GM19351 (cell line): ENCODE data around the gene MCMBP.

Source experiments
- ATAC-seq: cut with Tn5 transposase; IDR thresholded peaks from one replicate; pipeline ENCODE4 v1.9.1; 2021; ENCODE audit warnings: mild to moderate bottlenecking, moderate library complexity; ENCODE audit not compliant: unreplicated experiment

Gene MCMBP

DNA sequence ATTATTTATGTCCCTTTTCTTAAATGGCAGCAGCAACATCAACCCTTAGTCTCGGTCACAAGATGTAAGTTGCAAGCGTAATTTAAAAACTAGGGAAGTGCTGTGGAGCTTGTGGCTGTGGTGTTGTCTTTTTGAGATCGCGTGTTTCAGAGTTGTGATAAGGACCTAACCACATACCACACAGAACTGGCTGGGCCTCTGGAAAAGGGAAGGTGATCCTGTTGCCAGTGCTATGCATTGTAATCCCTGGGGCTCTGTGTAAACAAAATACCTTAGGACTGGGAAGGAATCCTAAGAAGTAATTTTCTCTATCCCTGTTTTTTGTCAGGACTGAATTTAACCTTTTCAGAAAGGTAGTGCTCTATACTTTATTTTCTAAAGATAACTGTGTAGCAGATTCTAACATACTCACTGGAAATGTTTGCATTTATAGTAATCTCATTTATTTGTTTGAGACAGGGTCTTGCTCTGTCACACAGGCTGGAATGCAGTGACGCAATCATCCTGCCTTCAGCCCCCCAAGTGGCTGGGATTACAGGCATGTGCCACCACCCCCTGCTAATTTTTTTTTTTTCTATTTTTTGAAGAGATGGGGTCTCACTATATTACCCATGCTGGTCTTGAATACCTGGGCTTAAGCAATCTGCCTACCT lies 86.4 kb downstream of the MCMBP start:
- no peak for ATAC-seq

- ATAC-seq: peak; percentile 88
Observed at GRCh38 chr10:119784340-119785067, 88.1 kb downstream of the MCMBP start.

- no peak for ATAC-seq
Observed at GRCh38 chr10:119783665-119784027, 89.0 kb downstream of the MCMBP start.

- ATAC-seq: no peak
Observed at GRCh38 chr10:119782981-119783664, 89.5 kb downstream of the MCMBP start.

DNA sequence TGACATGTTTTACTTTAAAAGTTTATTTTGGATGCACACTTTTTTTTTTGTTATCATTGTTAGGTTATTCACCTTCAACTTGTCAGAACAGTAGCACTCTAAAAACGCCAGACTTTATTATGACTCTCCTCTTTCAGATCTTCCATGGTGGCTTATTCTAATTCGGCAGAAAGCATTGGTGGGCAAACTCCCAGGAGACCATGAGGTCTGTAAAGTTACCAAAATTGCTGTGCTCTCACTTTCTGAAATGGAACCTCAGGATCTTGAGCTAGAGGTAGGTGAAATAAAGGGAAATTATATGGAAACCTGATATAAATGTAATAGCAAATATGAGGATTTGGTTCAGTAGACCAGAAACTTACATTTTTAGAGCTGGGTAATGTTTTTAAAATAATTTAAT lies 91.1 kb downstream of the MCMBP start:
- ATAC-seq: no peak

- no peak for ATAC-seq
Observed at GRCh38 chr10:119780879-119781480, 91.7 kb downstream of the MCMBP start.
